Erythroblast (primary cell): ENCODE data around the gene FZD10.

Experiments used
- GATA1 ChIP-seq: IDR thresholded peaks from 2 replicates; pipeline ENCODE4 v1.6.1; 2011; ENCODE audit warnings: low read depth, mild to moderate bottlenecking, control low read depth, low read length, moderate library complexity
- POLR2A ChIP-seq: IDR thresholded peaks from 2 replicates; pipeline ENCODE4 v1.6.1; 2011; ENCODE audit warnings: mild to moderate bottlenecking, low read length

- TF ChIP-seq POLR2A (no peak), GATA1 (no peak)
Observed at GRCh38 chr12:130213249-130213648, 51.0 kb downstream of the FZD10 start.
